ENCODE data around the gene IL10RA. TPM values are rescaled to one million over a fixed set of nuclear protein-coding genes. Genes with fewer than 3 reads are reported as not detected.
"Not testable (repeated sequence)": the region's sequence is repeated elsewhere in the genome, so short reads cannot be mapped to it uniquely, and the experiment has no call there.

Gene IL10RA
- total and polyA plus RNA-seq, 2 experiments from 2014 or later: 0.10 TPM; not detected in 1

- TF ChIP-seq, protein P1, sequence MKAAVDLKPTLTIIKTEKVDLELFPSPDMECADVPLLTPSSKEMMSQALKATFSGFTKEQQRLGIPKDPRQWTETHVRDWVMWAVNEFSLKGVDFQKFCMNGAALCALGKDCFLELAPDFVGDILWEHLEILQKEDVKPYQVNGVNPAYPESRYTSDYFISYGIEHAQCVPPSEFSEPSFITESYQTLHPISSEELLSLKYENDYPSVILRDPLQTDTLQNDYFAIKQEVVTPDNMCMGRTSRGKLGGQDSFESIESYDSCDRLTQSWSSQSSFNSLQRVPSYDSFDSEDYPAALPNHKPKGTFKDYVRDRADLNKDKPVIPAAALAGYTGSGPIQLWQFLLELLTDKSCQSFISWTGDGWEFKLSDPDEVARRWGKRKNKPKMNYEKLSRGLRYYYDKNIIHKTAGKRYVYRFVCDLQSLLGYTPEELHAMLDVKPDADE (IDR thresholded peaks at IDR 0.05): no peak
- TF ChIP-seq EZH2phosphoT487 (IDR thresholded peaks at IDR 0.05; ENCODE audit: unreplicated experiment) (no peak), JUNB (IDR thresholded peaks at IDR 0.05; ENCODE audit: unreplicated experiment) (no peak), EZH2 (IDR thresholded peaks at IDR 0.05; ENCODE audit: low read depth, unreplicated experiment) (no peak), CREB1 (CRISPR knock-in tag; IDR thresholded peaks at IDR 0.05; ENCODE audit: low read depth) (no peak), ZNF114 (CRISPR knock-in tag; IDR thresholded peaks at IDR 0.05) (no peak), REST (IDR thresholded peaks at IDR 0.05; ENCODE audit: unreplicated experiment) (no peak), POLR2AphosphoS5 (IDR thresholded peaks at IDR 0.05; ENCODE audit: low read depth) (no peak), STAT1 (IDR thresholded peaks at IDR 0.05; ENCODE audit: unreplicated experiment) (no peak)
Observed at GRCh38 chr11:118007040-118007439, 20.8 kb downstream of the IL10RA start (continued).

- not testable (repeated sequence) for H3K27me3 Mint-ChIP-seq (ENCODE audit: insufficient read depth, low read depth, poor library complexity); H3K27ac Mint-ChIP-seq; H3F3A ChIP-seq (replicated peaks; ENCODE audit: low read depth); H3K36me3 Mint-ChIP-seq (ENCODE audit: low read depth); H2AFZ ChIP-seq; H3K4me1 Mint-ChIP-seq; H3K4me1 ChIP-seq (ENCODE audit: insufficient read depth); H3K79me2 ChIP-seq (replicated peaks; ENCODE audit: insufficient read depth); H3K4me2 ChIP-seq; H3K36me3 ChIP-seq (ENCODE audit: insufficient read depth); H3K9me3 Mint-ChIP-seq; ATAC-seq; H3K27me3 ChIP-seq (ENCODE audit: insufficient read depth); H3K9me2 ChIP-seq (ENCODE audit: insufficient read depth); H4K20me1 ChIP-seq (replicated peaks; ENCODE audit: insufficient read depth); H3K4me3 ChIP-seq; H3K27ac ChIP-seq (ENCODE audit: low read depth); DNase-seq (ENCODE audit: low spot score); H3K4me3 Mint-ChIP-seq
Observed at GRCh38 chr11:118007563-118008270, 21.5 kb downstream of the IL10RA start.
